Loucy (cell line): Measurements from ENCODE around the gene PSMA1.

Source experiments
- H2AFZ ChIP-seq: fragments of 200-600 bp; sonication (generic); 2 replicates; pipeline ENCODE4 v1.6.0; 2016; ENCODE audit warnings: antibody characterized with exemption, mild to moderate bottlenecking, low read length, moderate library complexity
- H3F3A ChIP-seq: fragments of 200-600 bp; 2 replicates; pipeline ENCODE4 v1.6.0; 2016; ENCODE audit warnings: antibody characterized with exemption, low read depth, mild to moderate bottlenecking
- H3K27me3 ChIP-seq: fragments of 200-600 bp; sonication (generic); 2 replicates; pipeline ENCODE4 v1.6.1; 2014; ENCODE audit warnings: low read length, mild to moderate bottlenecking; ENCODE audit not compliant: insufficient read depth, poor library complexity, severe bottlenecking
- H3K36me3 ChIP-seq: fragments of 200-600 bp; sonication (generic); 2 replicates; pipeline ENCODE4 v1.6.1; 2016; ENCODE audit warnings: low read length; ENCODE audit not compliant: insufficient read depth
- H3K4me1 ChIP-seq: fragments of 200-600 bp; sonication (generic); 2 replicates; pipeline ENCODE4 v1.5.1; 2014; ENCODE audit warnings: low read length, mild to moderate bottlenecking; ENCODE audit not compliant: insufficient read depth, poor library complexity, severe bottlenecking
- H3K4me2 ChIP-seq: fragments of 200-600 bp; sonication (generic); 2 replicates; pipeline ENCODE4 v1.6.0; 2014; ENCODE audit warnings: antibody characterized with exemption, low read length, low read depth, mild to moderate bottlenecking; ENCODE audit not compliant: poor library complexity, severe bottlenecking
- H3K4me3 ChIP-seq: fragments of 200-600 bp; sonication (generic); 2 replicates; pipeline ENCODE4 v1.5.1; 2014; ENCODE audit warnings: low read length, mild to moderate bottlenecking, mixed read lengths; ENCODE audit not compliant: poor library complexity, severe bottlenecking
- H3K79me2 ChIP-seq: fragments of 200-600 bp; sonication (generic); 2 replicates; pipeline ENCODE4 v1.6.1; 2014; ENCODE audit warnings: low read length; ENCODE audit not compliant: insufficient read depth
- H3K9ac ChIP-seq: fragments of 200-600 bp; sonication (generic); 2 replicates; pipeline ENCODE4 v1.6.0; 2014; ENCODE audit warnings: mild to moderate bottlenecking, low read depth, low read length, moderate library complexity; ENCODE audit not compliant: poor library complexity, severe bottlenecking
- H3K9me2 ChIP-seq: fragments of 200-600 bp; sonication (generic); replicated peaks from 2 replicates; pipeline ENCODE4 v1.6.1; 2016; ENCODE audit warnings: low read depth, low read length, mixed read lengths
- H3K9me3 ChIP-seq: fragments of 200-600 bp; sonication (generic); 2 replicates; pipeline ENCODE4 v1.6.1; 2014; ENCODE audit warnings: mild to moderate bottlenecking, antibody characterized with exemption, low read length, low read depth; ENCODE audit not compliant: insufficient read depth
- H4K20me1 ChIP-seq: fragments of 200-600 bp; sonication (generic); 2 replicates; pipeline ENCODE4 v1.6.0; 2014; ENCODE audit warnings: antibody characterized with exemption, low read length, mild to moderate bottlenecking; ENCODE audit not compliant: insufficient read depth, poor library complexity, severe bottlenecking
- EZH2phosphoT487 ChIP-seq: fragments of 200-600 bp; IDR thresholded peaks from 2 replicates; pipeline ENCODE4 v1.6.1; 2018; ENCODE audit warnings: antibody characterized with exemption, mild to moderate bottlenecking, moderate library complexity, borderline replicate concordance
- TF ChIP-seq, protein P1 (sequence below): fragments of 200-600 bp; sonication (generic); conservative IDR thresholded peaks from 2 replicates; pipeline ENCODE4 v1.5.1; 2014; ENCODE audit warnings: mild to moderate bottlenecking, antibody characterized with exemption, low read length

Gene PSMA1

GRCh38 chr11:14554959-14555358 is 34.8 kb upstream of the PSMA1 start:
- Histone ChIP-seq H3K9me2 (no peaks in the 10 kb centered on the region), H3K79me2 (no peaks in the 10 kb centered on the region), H3F3A (no peaks in the 10 kb centered on the region), H2AFZ (no peak overlapping the region), H3K4me3 (peak overlapping the region; percentile 44), H3K9ac (peak overlapping the region; percentile 57), H3K9me3 (no peaks in the 10 kb centered on the region), H4K20me1 (no peaks in the 10 kb centered on the region), H3K4me2 (peak overlapping the region; percentile 62), H3K27me3 (no peaks in the 10 kb centered on the region), H3K4me1 (peaks cover 30% of the 10 kb centered on the region), H3K36me3 (no peaks in the 10 kb centered on the region; the same call in 1 of the 2 replicates)
- TF ChIP-seq, protein P1, sequence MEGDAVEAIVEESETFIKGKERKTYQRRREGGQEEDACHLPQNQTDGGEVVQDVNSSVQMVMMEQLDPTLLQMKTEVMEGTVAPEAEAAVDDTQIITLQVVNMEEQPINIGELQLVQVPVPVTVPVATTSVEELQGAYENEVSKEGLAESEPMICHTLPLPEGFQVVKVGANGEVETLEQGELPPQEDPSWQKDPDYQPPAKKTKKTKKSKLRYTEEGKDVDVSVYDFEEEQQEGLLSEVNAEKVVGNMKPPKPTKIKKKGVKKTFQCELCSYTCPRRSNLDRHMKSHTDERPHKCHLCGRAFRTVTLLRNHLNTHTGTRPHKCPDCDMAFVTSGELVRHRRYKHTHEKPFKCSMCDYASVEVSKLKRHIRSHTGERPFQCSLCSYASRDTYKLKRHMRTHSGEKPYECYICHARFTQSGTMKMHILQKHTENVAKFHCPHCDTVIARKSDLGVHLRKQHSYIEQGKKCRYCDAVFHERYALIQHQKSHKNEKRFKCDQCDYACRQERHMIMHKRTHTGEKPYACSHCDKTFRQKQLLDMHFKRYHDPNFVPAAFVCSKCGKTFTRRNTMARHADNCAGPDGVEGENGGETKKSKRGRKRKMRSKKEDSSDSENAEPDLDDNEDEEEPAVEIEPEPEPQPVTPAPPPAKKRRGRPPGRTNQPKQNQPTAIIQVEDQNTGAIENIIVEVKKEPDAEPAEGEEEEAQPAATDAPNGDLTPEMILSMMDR = no peak
- TF ChIP-seq EZH2phosphoT487 = no peak

DNA sequence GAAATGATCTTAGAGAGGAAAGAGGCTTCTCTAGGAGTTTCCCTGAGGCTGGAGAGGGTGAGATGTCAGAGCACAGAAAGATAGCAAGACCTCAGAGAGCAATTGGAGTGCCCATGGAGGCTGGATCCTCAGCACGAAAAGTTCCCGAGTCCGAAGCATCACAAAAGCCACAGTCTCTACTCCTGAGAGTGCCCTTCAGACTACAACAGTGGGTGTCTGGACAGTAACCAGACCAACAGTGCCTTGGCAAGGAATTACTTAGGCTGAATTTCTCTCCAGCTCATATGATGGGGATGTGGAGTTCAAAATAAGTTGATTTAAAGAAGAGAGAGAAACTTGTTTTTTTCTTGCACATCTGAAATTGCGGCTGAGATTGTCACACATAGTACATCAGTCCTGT is 31.9 kb upstream of the PSMA1 start:
- Histone ChIP-seq H3K9me3 (no peaks in the 10 kb centered on the region), H3K9me2 (no peaks in the 10 kb centered on the region), H3K9ac (no peak overlapping the region), H3K36me3 (no peaks in the 10 kb centered on the region; the same call in 1 of the 2 replicates), H2AFZ (no peak overlapping the region), H4K20me1 (no peaks in the 10 kb centered on the region), H3K79me2 (no peaks in the 10 kb centered on the region), H3K4me2 (no peak overlapping the region), H3K4me1 (peaks cover 30% of the 10 kb centered on the region), H3K27me3 (no peaks in the 10 kb centered on the region), H3K4me3 (no peak overlapping the region), H3F3A (no peaks in the 10 kb centered on the region)
- no peak for TF ChIP-seq EZH2phosphoT487
- TF ChIP-seq, protein P1 = no peak

DNA sequence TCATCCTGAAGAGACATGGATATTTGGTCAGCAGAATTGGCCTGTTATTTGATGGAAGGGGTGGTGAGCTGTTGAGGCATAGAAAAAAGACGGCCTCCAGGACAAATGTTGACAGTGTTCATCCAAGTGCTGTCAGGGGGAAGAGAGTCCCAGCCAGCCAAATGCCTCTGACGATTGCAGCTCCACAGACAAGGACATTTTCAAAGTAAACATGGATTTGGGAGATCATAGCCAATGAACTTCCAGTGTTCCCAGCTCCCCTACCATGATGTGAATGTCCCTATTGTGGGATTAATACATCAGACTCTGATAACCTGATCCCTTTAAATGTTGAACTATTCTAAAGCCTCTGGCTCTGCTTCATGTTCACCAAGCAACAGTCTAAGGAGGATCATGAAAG is 31.2 kb upstream of the PSMA1 start:
- Histone ChIP-seq H3K79me2 (no peaks in the 10 kb centered on the region), H3K4me2 (no peak overlapping the region), H3K4me3 (no peak overlapping the region), H3K9ac (no peak overlapping the region), H3K27me3 (no peaks in the 10 kb centered on the region), H2AFZ (no peak overlapping the region), H3F3A (no peaks in the 10 kb centered on the region), H4K20me1 (no peaks in the 10 kb centered on the region), H3K9me3 (no peaks in the 10 kb centered on the region), H3K36me3 (no peaks in the 10 kb centered on the region; the same call in 1 of the 2 replicates), H3K4me1 (peaks cover 28% of the 10 kb centered on the region), H3K9me2 (no peaks in the 10 kb centered on the region)
- TF ChIP-seq, protein P1 = no peak
- TF ChIP-seq EZH2phosphoT487 = no peak
